ENCODE data around the gene ECSCR.
"Not testable (repeated sequence)": the region's sequence is repeated elsewhere in the genome, so short reads cannot be mapped to it uniquely, and the experiment has no call there.

Gene ECSCR, protein sequence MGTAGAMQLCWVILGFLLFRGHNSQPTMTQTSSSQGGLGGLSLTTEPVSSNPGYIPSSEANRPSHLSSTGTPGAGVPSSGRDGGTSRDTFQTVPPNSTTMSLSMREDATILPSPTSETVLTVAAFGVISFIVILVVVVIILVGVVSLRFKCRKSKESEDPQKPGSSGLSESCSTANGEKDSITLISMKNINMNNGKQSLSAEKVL

DNA sequence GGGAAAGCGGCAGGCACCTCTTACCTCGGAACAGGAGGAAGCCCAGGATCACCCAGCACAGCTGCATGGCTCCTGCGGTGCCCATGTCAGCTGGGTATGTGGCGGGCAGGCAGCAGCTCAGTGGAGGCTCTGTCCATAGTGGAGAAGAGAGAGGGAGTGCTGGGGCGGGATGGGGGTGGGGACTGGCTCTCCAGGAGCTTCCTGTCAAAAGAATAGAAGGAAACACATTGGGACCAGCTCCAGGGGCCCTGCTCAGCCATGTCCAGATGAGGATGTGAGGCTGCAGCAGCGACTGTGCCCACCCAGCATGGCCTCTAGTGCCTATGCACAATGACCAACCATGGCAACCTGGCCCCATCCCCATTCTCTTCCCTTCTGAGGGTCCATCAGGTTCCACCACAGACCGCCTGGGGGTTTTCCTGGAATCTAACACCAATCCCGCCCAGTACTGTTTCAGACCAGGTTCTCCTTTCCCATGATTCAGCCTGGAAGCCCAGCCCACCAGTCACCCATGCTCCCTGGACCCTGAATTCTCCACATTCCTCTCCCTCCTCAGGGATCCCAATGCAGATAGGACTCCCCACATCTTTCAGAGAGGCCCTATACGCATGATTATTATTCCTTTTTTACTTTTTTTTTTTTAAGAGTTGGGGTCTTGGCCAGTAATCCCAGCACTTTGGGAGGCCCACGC lies at the start of gene ECSCR:
TSS of gene ECSCR (minus strand) at position 158 of the 691 bp plus-strand sequence. CDS start at position 85, 73 bp downstream.
- no peak for DNase-seq (ENCODE audit: low read depth)

DNA sequence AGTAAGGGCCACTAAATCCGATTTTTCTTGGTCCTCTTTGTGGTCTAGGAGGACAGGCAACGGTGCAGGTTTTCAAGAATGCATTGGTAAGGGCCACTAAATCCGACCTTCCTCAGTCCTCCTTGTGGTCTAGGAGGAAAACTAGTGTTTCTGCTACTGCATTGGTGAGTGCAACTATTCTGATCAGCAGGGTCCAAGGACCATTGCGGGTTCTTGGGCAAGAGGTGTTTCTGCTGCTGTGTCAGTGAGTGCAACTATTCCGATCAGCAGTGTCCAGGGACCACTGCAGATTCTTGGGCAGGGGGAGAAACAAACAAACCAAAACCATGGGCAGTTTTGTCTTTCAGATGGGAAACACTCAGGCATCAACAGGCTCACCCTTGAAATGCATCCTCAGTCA lies 42.2 kb upstream of the ECSCR start:
- DNase-seq (ENCODE audit: low read depth): not testable (repeated sequence)

DNA sequence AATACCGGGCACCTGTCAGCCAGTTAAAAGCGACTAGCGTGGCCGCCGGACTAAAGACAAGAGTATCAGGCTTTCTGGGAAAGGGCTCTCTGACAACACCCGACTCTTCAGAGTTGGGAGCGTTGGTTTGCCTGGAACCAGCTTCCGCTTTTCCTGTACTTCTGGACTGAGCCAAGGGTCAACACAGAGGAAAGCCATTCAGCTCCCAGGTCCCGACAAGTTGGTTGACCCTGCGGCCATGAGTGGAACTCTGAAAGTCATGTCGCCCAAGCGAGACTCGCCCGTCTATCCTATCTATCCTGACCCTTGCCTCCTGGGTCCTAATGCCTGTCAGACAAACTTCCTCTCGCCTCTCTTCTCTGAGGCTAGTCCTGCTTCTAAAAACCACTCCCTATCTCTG lies 41.3 kb upstream of the ECSCR start:
- not testable (repeated sequence) for DNase-seq (ENCODE audit: low read depth)

DNA sequence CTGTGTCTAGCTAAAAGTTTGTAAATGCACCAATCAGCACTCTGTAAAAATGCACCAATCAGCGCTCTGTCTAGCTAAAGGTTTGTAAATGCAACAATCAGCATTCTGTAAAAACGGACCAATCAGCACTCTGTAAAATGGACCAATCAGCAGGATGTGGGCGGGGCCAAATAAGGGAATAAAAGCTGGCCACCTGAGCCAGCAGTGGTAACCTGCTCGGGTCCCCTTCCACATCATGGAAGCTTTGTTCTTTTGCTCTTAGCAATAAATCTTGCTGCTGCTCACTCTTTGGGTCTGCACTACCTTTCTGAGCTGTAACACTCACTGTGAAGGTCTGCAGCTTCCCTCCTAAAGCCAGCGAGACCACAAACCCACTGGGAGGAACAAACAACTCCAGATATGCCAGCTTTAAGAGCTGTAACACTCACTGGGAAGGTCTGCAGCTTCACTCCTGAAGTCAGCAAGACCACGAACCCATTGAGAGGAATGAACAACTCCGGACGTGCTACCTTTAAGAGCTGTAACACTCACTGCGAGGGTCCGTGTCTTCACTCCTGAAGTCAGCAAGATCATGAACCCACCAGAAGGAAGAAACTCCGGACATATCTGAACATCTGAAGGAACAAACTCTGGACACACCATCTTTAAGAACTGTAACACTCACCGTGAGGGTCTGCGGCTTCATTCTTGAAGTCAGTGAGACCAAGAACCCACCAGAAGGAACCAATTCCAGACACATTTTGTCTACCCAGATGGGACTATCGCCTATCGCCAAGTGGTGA lies 40.7 kb upstream of the ECSCR start:
- DNase-seq (ENCODE audit: low read depth): not testable (repeated sequence)

DNA sequence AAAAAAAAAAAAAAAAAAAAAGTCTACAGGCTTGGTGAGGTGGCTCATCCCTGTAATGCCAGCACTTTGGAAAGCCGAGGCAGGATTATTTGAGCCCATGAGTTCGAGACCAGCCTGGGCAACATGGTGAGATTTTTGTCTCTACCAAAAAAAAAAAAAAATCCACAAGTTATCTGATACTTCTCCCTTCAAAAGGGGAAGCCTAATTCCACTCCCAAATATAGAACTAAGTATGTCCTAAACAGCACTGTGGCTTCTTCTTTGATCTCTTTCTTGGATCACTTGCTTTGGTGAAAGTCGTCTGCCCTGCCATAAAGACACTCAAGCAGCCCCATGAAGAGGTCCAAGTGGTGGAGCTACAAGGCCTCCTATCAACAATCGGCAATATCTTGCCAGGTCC lies 38.8 kb upstream of the ECSCR start:
- no peak for DNase-seq (ENCODE audit: low read depth)

DNA sequence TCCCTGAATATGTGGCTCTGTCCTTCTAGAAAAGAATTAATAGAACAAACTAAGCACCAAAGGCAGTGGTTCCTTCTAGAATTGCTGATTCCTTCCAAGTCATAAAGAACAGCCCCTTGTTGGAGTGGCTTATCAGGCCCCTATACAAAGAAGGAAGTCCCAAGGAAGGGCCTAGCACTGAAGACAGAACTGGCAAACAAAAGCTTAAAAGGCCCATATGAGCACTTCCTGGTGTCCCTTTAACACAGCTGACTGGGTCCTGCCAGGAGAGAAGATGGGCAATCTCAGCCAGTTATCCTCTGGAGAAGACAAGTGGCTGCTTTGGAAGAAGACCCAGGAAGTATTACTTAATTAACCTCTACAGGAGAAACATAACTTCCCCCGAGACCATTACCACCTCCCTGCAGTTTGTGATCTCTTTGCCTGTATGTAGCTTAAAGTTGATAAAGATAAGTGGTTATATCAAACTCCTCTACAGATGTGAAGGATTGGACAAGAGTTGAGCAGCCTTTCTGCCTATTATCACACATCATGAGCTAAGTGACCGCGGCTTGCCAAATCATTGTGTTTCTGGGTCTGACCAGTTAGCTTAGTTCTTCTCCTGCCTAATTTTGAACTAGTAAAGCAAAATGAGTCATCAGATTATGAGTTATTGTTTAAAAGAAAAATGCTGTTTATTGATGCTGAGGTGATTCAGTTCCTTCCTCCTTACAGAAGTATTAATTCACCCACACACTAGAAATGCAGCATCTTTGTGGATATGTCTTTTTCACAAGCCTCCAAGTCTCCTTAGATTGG lies 33.3 kb upstream of the ECSCR start:
- DNase-seq (ENCODE audit: low read depth): peak; percentile 38

DNA sequence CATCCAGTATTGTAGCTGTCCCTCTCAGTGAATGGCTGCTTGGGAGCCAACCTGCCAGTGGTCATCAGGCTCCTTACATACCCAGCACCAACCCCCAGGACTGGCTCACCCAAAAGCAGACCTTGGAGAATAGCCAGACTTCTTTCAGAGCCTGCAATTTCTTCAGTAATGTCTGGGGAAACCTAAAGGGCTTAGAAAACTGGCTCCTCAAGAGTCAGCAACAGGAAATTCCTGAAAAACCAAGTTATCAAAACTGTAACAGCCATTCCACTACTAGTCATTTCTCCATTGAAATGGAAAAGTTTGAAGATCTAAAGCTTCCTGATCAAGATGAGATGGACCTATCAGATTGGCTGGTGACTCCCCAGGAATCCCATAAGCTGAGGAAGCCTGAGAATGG lies 32.3 kb upstream of the ECSCR start:
- no peak for DNase-seq (ENCODE audit: low read depth)

DNA sequence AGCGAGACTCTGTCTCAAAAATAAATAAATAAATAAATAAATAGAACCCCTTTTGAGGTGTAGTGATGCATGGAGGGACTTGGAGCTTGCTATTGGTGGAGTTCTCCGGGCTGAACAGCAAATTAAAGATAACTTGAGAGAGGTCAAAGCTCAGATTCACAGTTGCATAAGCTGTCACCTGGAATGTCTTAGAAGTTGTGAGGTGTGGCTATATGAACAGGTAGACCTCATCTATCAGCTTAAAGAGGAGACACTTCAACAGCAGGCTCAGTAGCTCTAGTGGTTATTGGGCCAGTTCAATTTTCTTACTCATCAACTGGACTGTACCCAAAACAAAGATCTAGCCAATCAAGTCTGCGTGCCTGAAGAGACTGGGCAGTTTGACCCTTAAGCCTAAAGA lies 31.7 kb upstream of the ECSCR start:
- DNase-seq (ENCODE audit: low read depth): no peak

DNA sequence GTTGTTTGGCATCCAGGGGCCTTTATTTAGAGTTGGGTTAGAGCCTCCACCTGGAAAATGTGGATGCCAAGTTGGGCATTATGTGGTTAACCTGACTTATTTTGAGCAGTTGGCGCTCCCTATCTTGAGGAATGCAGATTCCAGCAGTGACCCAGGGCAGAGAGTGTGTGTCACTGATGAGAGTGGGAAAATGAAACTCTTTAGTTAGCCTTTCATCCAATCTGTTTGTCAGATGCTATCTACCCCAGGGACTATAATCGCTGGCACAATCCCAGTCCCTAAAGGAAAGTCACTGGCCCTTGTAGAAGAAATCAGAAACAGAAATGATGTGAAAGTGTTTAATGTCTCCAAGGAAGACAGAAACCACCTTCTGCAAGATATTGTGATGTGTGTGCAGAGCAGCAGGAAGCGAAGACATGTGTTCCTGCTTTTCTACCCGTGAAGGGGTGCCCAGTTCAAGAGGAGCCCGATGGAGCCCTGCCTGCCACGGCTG lies 30.2 kb upstream of the ECSCR start:
- DNase-seq (ENCODE audit: low read depth): peak; percentile 60

DNA sequence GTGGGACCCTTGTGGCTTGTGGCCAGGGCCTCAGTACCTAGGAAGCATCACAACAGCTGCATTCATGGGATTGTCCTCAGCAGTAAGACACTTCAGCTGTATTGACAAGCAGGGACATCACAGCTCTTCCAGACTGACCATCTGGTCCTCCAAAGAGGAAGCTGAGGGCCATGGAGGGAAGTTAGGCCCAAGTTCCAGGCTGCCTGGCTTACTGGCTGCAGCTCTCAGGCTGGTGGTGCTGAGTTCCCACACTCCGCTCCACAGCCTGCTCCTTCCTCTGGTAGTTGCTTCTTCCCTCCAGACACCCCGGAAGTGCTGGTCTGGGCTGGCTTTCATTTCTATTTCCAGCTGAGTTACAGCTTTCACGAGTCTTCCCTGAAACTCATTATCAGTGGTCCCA lies 25.7 kb upstream of the ECSCR start:
- DNase-seq (ENCODE audit: low read depth): no peak

DNA sequence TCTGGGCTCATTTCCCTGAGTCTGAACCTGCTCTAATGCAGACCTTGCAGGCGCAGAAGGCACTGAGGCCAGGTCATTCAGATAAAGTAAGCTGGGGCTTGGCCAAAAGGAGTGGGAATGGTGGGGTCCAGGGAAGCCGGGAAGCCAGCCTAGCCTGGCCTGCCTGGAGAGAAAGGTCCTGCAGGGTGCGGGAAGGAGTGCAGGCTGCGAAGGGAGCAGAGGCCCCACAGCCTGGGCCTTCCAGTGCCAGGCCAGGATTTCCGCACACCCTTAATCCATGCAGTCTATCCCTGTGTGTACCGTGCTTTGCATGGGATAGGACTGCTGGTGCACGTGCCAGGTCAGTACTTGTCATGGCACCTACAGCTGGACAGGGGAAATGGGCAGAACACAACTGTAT lies 23.7 kb upstream of the ECSCR start:
- no peak for DNase-seq (ENCODE audit: low read depth)

DNA sequence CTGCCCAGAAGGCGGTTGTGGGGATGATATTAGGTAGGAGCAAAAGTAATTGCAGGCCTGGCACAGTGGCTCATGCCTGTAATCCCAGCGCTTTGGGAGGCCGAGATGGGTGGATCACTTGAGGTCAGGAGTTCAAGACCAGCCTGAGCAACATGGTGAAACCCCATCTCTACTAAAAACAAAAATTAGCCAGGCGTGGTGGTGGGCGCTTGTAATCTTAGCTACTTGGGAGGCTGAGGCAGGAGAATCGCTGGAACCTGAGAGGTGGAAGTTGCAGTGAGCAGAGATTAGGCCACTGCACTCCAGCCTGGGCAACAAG lies 20.3 kb upstream of the ECSCR start:
- DNase-seq (ENCODE audit: low read depth): not testable (repeated sequence)

DNA sequence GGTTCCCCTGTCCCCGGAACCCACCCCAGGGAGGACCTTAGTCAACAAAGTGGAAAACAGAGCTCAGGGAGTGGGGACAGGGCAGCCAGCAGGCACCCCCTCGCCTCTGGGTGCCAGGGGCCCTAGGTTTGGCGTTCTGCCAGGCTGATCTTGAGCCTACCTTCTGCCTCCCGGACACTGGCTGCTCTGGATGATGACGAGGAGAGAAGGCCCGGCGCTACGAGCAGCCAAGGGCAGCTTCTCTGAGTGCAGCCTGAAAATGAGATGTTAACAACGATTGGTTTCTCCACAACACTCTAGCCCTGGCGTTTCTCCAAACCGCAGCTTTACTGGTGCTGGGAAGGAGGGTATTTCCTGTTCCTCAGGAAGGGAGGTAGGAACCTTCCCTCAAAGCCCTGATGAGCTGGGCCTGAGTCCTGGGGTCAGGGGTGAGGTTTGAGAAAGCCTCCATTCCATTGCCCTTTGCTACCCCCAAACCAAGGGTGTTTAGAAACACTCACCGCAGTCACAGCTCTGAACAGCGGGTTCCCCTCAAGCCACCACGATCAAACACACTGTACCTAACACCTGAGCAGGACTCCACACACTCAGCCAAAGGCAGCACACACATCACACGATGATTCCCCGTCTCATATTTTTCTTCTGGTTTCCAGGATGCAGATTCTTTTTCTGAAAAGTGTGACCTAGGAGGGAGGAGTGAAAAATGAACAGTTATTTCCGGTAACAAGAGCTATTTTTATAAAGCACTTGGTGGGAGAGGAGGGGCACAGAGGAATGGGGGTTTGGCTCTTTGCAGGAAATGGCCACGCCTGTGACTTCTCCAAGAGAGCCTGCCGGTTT lies 19.7 kb upstream of the ECSCR start, which contains the start of gene STING1:
TSS of gene STING1 (minus strand) at position 709 of the 840 bp plus-strand sequence. CDS start 1,054 bp downstream, outside the sequence.
- peak; percentile 94 for DNase-seq (ENCODE audit: low read depth)

DNA sequence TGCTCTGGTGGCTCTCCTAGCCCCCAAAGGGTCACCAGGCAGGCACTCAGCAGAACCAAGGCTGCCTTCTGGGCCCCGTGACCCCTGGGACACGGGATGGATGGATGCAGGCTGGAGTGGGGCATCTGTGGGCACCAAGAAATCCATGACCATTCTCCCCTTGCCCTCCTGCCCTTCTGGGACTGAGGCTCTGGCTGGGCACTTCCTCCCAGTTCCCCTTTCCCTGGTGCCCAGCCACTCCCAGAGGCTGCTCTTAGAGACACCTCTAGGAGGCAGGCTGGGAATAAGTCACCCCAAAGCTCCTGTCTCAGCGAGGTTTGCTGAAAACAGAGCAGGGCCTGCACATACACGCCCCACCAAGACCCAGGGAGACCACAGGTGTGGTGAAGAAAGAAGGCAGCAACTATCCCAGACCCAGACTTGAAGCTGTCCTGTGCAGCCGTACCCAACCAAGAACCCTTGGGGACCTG lies 19.1 kb upstream of the ECSCR start:
- peak; percentile 41 for DNase-seq (ENCODE audit: low read depth)

DNA sequence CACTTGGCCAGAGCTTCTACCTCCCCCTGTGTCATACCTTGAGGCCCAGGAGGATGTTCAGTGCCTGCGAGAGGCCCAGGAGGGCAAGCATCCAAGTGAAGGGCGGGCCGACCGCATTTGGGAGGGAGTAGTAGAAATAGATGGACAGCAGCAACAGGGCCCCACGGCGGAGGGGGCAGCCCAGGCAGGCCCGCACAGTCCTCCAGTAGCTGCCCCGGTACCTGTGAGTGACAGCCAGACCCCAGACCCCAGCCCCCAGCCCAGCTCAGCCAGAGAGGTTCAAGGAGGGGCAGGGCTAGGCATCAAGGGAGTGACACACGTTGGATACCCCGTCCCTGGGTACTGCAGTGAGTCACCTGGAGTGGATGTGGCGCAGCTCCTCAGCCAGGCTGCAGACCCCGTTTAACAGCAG lies 18.6 kb upstream of the ECSCR start:
- no peak for DNase-seq (ENCODE audit: low read depth)

DNA sequence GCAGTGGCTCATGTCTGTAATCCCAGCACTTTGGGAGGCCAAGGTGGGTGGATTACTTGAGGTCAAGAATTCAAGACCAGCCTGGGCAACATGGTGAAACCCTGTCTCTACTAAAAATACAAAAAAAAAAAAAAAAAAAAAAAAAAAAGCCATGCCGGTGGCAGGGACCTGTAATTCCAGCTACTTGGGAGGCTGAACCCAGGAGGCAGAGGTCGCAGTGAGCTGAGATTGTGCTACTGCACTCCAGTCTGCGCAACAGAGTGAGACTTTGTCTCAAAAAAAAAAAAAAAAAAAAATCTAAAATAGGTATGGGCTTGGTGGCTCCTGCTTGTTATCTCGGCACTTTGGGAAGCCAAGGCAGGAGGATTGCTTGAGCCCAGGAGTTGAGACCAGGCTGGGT lies 17.2 kb upstream of the ECSCR start:
- DNase-seq (ENCODE audit: low read depth): not testable (repeated sequence)

DNA sequence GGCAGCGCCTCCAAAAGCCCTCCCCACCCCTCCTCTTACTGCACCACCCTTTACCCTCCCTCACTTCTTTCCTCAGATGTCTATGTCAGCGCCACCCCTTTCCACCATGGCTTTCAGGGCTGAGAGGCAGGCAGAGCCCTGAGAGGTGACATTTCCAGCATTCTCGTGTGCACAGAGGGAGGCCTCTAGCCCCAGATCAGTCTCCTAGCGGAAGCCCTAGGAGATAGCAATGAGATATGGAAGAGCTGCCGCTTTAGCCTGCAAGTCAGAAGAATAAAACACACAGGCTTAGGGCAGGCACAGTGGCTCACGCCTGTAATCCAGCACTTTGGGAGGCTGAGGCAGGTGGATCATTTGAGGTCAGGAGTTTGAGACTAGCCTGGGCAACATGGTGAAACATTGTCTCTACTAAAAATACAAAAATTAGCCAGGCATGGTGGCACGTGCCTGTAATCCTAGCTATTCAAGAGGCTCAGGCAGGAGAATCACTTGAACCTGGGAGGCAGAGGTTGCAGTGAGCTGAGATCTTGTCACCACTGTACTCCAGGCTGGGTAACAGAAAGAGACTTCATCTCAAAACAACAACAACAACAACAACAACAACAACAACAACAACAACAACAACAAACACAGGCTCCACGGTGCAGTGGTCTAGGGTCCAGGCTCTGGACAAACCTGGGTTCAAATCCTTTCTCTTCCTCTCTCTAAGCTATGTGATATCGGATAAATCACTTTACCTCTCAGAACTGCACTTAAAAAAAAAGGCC lies 16.3 kb upstream of the ECSCR start:
- DNase-seq (ENCODE audit: low read depth): not testable (repeated sequence)

DNA sequence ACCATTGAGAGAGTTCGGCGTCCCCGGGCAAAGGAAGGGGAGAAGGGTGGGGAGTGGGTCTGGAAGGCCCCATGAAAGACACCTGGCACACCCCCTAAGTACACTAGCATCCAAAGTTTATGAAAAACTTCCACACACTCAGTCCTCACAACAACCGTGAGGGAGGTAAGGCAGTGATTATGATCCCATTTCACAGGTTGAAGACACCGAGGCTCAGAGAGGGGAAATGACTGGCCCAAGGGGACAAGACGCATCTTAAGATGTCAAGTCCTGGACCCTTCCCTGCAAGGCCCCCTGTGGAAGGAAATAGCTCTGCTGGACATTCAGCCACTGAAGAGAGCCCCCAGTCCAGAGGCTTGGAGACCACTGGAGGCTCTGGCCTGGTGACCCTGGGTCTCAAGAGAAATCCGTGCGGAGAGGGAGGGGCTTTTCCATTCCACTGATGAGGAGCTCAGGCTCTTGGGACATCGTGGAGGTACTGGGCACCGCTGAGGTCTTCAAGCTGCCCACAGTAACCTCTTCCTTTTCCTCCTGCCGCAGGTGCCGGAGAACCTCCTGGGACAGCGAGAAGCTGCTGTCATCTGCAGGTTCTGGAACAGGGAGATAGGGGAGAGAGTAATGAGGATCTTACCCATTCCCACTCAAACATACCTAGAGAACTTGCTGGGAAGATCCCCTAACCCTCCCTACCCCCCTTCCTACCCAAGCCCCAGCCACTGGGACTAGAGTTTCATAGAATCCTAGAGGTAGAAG lies 13.5 kb upstream of the ECSCR start:
- no peak for DNase-seq (ENCODE audit: low read depth)

Measured in fibroblast of gingiva (primary cell).